K562 (cell line): ENCODE measurements around the gene TRAPPC2B. TPM values are rescaled to one million over a fixed set of nuclear protein-coding genes. Genes with fewer than 3 reads are reported as not detected.
A peak's percentile ranks its signal among the peaks of the same experiment; 100 is the strongest.

Experiments
- CXXC5 ChIP-seq: fragments of 250-450 bp; sonication (Bioruptor Pico); IDR thresholded peaks from 2 replicates; pipeline ENCODE4 v1.8.0; 2022; ENCODE audit warnings: inconsistent platforms, mild to moderate bottlenecking, moderate library complexity
- E2F6 ChIP-seq, 2 experiments: IDR thresholded peaks; 2 replicates each; pipeline ENCODE4 v1.6.1; 2011; ENCODE audit warnings: borderline replicate concordance in 1 of 2, control low read depth in 1 of 2, low read depth in 1 of 2, low read length in 1 of 2, mild to moderate bottlenecking in 1 of 2, mixed read lengths in 1 of 2, moderate library complexity in 1 of 2; ENCODE audit not compliant: insufficient read depth in 1 of 2, insufficient read length in 1 of 2, poor library complexity in 1 of 2, severe bottlenecking in 1 of 2; ENCODE audit errors: extremely low read depth in 1 of 2
- HCFC1 ChIP-seq: IDR thresholded peaks from 2 replicates; pipeline ENCODE4 v1.6.1; 2012; ENCODE audit warnings: low read depth, low read length, improper control_type of control experiment
- HDAC8 ChIP-seq: fragments of 450-650 bp; IDR thresholded peaks from 2 replicates; pipeline ENCODE4 v1.6.1; 2016; ENCODE audit warnings: mild to moderate bottlenecking, missing genetic modification characterization, moderate library complexity, missing compliant biosample characterization
- KLF10 ChIP-seq: fragments of 250-450 bp; sonication (Bioruptor Pico); IDR thresholded peaks from 2 replicates; pipeline ENCODE4 v1.6.1; 2021; ENCODE audit warnings: matching md5 sums
- MAZ ChIP-seq, 2 experiments: fragments of 450-650 bp in 1 of 2; sonication (generic) in 1 of 2; formaldehyde crosslinking; IDR thresholded peaks in 1 of 2; conservative IDR thresholded peaks in 1 of 2; 2 replicates each; pipeline versions ENCODE4 v1.4.0 to v1.5.0; 2020; ENCODE audit warnings: mild to moderate bottlenecking in 1 of 2, missing genetic modification reagents in 1 of 2
- NR2C1 ChIP-seq, 2 experiments: fragments of 450-650 bp; IDR thresholded peaks; 2 replicates each; pipeline ENCODE4 v1.6.1; 2017; ENCODE audit warnings: mild to moderate bottlenecking in 2 of 2, antibody characterized with exemption in 1 of 2, inconsistent platforms in 1 of 2, missing compliant biosample characterization in 1 of 2, missing genetic modification characterization in 1 of 2
- POLR2G ChIP-seq: fragments of 200-400 bp; formaldehyde crosslinking; IDR thresholded peaks from 2 replicates; pipeline ENCODE4 v1.6.1; 2017; ENCODE audit warnings: low read depth, mild to moderate bottlenecking, antibody characterized with exemption, low read length, moderate library complexity
- SAFB ChIP-seq: fragments of 200-400 bp; formaldehyde crosslinking; IDR thresholded peaks from 2 replicates; pipeline ENCODE4 v1.6.1; 2017; ENCODE audit warnings: low read depth, low read length, borderline replicate concordance
- TBP ChIP-seq: optimal IDR thresholded peaks from 2 replicates; pipeline ENCODE3; 2011; ENCODE audit warnings: low read depth, low read length, improper control_type of control experiment
- TFAP4 ChIP-seq: sonication (generic); formaldehyde crosslinking; IDR thresholded peaks from 2 replicates; pipeline ENCODE4 v1.8.0; 2022; ENCODE audit warnings: missing genetic modification reagents, mild to moderate bottlenecking, moderate library complexity, borderline replicate concordance
- TGIF2 ChIP-seq: sonication (generic); formaldehyde crosslinking; IDR thresholded peaks from 2 replicates; pipeline ENCODE4 v1.8.1; 2022; ENCODE audit warnings: mild to moderate bottlenecking, missing genetic modification reagents, moderate library complexity
- ZBTB40 ChIP-seq, 2 experiments: fragments of 450-650 bp in 1 of 2; sonication (generic) in 1 of 2; formaldehyde crosslinking in 1 of 2; IDR thresholded peaks; 2 replicates each; pipeline versions ENCODE4 v1.7.1 to v1.9.0; 2016 to 2022; ENCODE audit warnings: inconsistent platforms in 1 of 2, mild to moderate bottlenecking in 1 of 2, missing genetic modification reagents in 1 of 2
- polyA plus RNA-seq, 8 experiments: library from polyadenylated mRNA; depleted of rRNA in 4 of 8; stranded (reverse) in 5 of 8; unstranded in 3 of 8; fragments of >200 nt; fragmentation: Nextera tagmentation in 2 of 8; fragmentation: Illumina TruSeq in 1 of 8; extraction: Ambion mirVana in 2 of 8; extraction: Trizol in 1 of 8; gene quantifications; 2 replicates each; pipeline versions ENCODE4 v1.2.1 to v1.2.3, GENCODE V29; 2011 to 2014; ENCODE audit warnings: inconsistent platforms in 1 of 8, missing spikeins in 1 of 8
- total RNA-seq, 7 experiments: library from RNA; depleted of rRNA in 6 of 7; stranded (reverse); fragments of >200 nt in 6 of 7; fragmentation: Illumina TruSeq in 2 of 7; extraction: Trizol in 2 of 7; gene quantifications; 2 replicates each; pipeline versions ENCODE4 v1.2.1 to v1.2.3, GENCODE V29; 2011 to 2021; ENCODE audit warnings: low replicate concordance in 1 of 7

Gene TRAPPC2B
- total and polyA plus RNA-seq, 9 of the 15 experiments (the other 6 are each of a cell fraction or from before 2014, with no cell fraction given), result 2.2 to 20.4 (median 4.6) TPM

- TF ChIP-seq POLR2G (peak; percentile 60), TFAP4 (CRISPR knock-in tag) (peak; percentile 85), SAFB (no peak), NR2C1 (IDR thresholded peaks at IDR 0.05) (no peak), NR2C1 (tag; IDR thresholded peaks at IDR 0.05) (peak; percentile 41; the same call in 1 of the 2 replicates), TGIF2 (no peak), HCFC1 (peak; percentile 92), MAZ (CRISPR knock-in tag; conservative IDR thresholded peaks at IDR 0.05 in 1 of 2, IDR thresholded peaks at IDR 0.05 in 1 of 2) (peak; percentile 23 to 62; a peak in 1 of 4 replicates), ZBTB40 (IDR thresholded peaks at IDR 0.05) (peak; percentile 88), ZBTB40 (CRISPR knock-in tag; IDR thresholded peaks at IDR 0.05) (no peak), E2F6 (IDR thresholded peaks at IDR 0.05; ENCODE audit: borderline replicate concordance in 1 of 2, extremely low read depth in 1 of 2, insufficient read depth in 1 of 2, insufficient read length in 1 of 2, low read depth in 1 of 2, low read length in 1 of 2, poor library complexity in 1 of 2, severe bottlenecking in 1 of 2) (peak; percentile 72 to 89), TBP (peak; percentile 28), KLF10 (CRISPR knock-in tag) (no peak), HDAC8 (tag) (no peak), CXXC5 (peak; percentile 72; the same call in 1 of the 2 replicates)
Observed at GRCh38 chr19:57350877-57351805, 12.2 kb upstream of the TRAPPC2B start, which contains the start of gene ZNF304 (continued).
